BLaER1 treated with 17β-estradiol and CSF1 and Interleukin-3, amounts not matched to agents 10 nM and 100 nM (cell line): ENCODE measurements around the gene MAPKAPK3.

Experiments used
- H3K27ac ChIP-seq, 11 experiments: shearing (Covaris generic); formaldehyde crosslinking; 2 replicates each; pipeline ENCODE4 v1.8.1; 2022
- H3K27me3 ChIP-seq, 11 experiments: shearing (Covaris generic); formaldehyde crosslinking; 2 replicates each; pipeline ENCODE4 v1.8.1; 2022
- H3K36me3 ChIP-seq, 11 experiments: shearing (Covaris generic); formaldehyde crosslinking; 2 replicates each; pipeline ENCODE4 v1.8.1; 2022
- H3K4me1 ChIP-seq, 10 experiments: shearing (Covaris generic); formaldehyde crosslinking; 2 replicates each; pipeline ENCODE4 v1.8.1; 2022
- H3K4me2 ChIP-seq, 11 experiments: shearing (Covaris generic); formaldehyde crosslinking; 2 replicates each; pipeline ENCODE4 v1.8.1; 2022
- H3K4me3 ChIP-seq, 10 experiments: shearing (Covaris generic); formaldehyde crosslinking; 2 replicates each; pipeline ENCODE4 v1.8.1; 2022
- H3K9ac ChIP-seq, 11 experiments: shearing (Covaris generic); formaldehyde crosslinking; 2 replicates each; pipeline ENCODE4 v1.8.1; 2022
- H3K9me3 ChIP-seq, 11 experiments: shearing (Covaris generic); formaldehyde crosslinking; replicated peaks in 1 of 11; 2 replicates each; pipeline ENCODE4 v1.8.1; 2022
- H4K20me1 ChIP-seq, 11 experiments: shearing (Covaris generic); formaldehyde crosslinking; 2 replicates each; pipeline ENCODE4 v1.8.1; 2022
- Cebpa-rat ChIP-seq, 11 experiments: shearing (Covaris generic); IDR thresholded peaks; 2 replicates each; pipeline ENCODE4 v1.8.1; 2022

Gene MAPKAPK3

GRCh38 chr3:50637011-50637410 is 20.1 kb downstream of the MAPKAPK3 start:
- H3K9ac ChIP-seq = peak overlapping the region in 1 of 11 experiments; percentile 45; a peak in 1 of 22 replicates
- peaks cover 25 to 82% (median 43%) of the 10 kb centered on the region in 11 experiments; a peak in 21 of 22 replicates for H3K36me3 ChIP-seq
- H3K27me3 ChIP-seq = no peaks in the 10 kb centered on the region
- no peak overlapping the region for H3K4me3 ChIP-seq
- peak overlapping the region in 3 of 11 experiments; percentile 8 to 45 (median 23); a peak in 2 of 22 replicates for H3K4me2 ChIP-seq
- H3K9me3 ChIP-seq = no peaks in the 10 kb centered on the region
- peaks cover 29 to 59% (median 41%) of the 10 kb centered on the region in 10 experiments for H3K4me1 ChIP-seq
- no peak overlapping the region for H3K27ac ChIP-seq
- no peak for TF ChIP-seq Cebpa-rat (IDR thresholded peaks at IDR 0.05)
- peaks cover 58 to 100% (median 95%) of the 10 kb centered on the region in 11 experiments for H4K20me1 ChIP-seq

- H3K9me3 ChIP-seq = no peaks in the 10 kb centered on the region
- TF ChIP-seq Cebpa-rat (IDR thresholded peaks at IDR 0.05) = no peak
- H3K27ac ChIP-seq = no peak overlapping the region
- H3K36me3 ChIP-seq = peaks cover 31 to 92% (median 52%) of the 10 kb centered on the region in 11 experiments; a peak in 21 of 22 replicates
- peaks cover 50 to 100% (median 85%) of the 10 kb centered on the region in 11 experiments for H4K20me1 ChIP-seq
- peaks cover 20 to 50% (median 31%) of the 10 kb centered on the region in 10 experiments for H3K4me1 ChIP-seq
- no peak overlapping the region for H3K4me3 ChIP-seq
- H3K4me2 ChIP-seq = no peak overlapping the region; a peak in 1 of 22 replicates
- no peaks in the 10 kb centered on the region for H3K27me3 ChIP-seq
- H3K9ac ChIP-seq = no peak overlapping the region; a peak in 1 of 22 replicates
Measured at GRCh38 chr3:50637945-50638344, 21.0 kb downstream of the MAPKAPK3 start.

- no peak overlapping the region for H3K9ac ChIP-seq
- no peak for TF ChIP-seq Cebpa-rat (IDR thresholded peaks at IDR 0.05)
- no peak overlapping the region for H3K27ac ChIP-seq
Measured at GRCh38 chr3:50639055-50639494, 22.1 kb downstream of the MAPKAPK3 start.

GRCh38 chr3:50642382-50642781 is 25.4 kb downstream of the MAPKAPK3 start:
- H4K20me1 ChIP-seq = peaks cover 21 to 100% (median 54%) of the 10 kb centered on the region in 11 experiments
- peaks cover 74 to 99% (median 88%) of the 10 kb centered on the region in 11 experiments for H3K36me3 ChIP-seq
- TF ChIP-seq Cebpa-rat (IDR thresholded peaks at IDR 0.05) = no peak

More at GRCh38 chr3:50639055-50639494, 22.1 kb downstream of the MAPKAPK3 start:
- Histone ChIP-seq H3K4me1 (peaks cover 8 to 38% (median 20%) of the 10 kb centered on the region in 10 experiments), H3K27me3 (no peaks in the 10 kb centered on the region), H3K9me3 (no peaks in the 10 kb centered on the region), H3K4me3 (no peak overlapping the region), H3K36me3 (peaks cover 42 to 95% (median 64%) of the 10 kb centered on the region in 11 experiments), H3K4me2 (no peak overlapping the region), H4K20me1 (peaks cover 38 to 100% (median 78%) of the 10 kb centered on the region in 11 experiments)

GRCh38 chr3:50644561-50644960 is 27.6 kb downstream of the MAPKAPK3 start:
- Histone ChIP-seq H4K20me1 (peaks cover 5 to 100% (median 37%) of the 10 kb centered on the region in 11 experiments; a peak in 19 of 22 replicates), H3K4me3 (no peak overlapping the region), H3K4me1 (peaks cover 0 to 3% (median 0%) of the 10 kb centered on the region in 10 experiments; a peak in 1 of 20 replicates), H3K27ac (no peak overlapping the region), H3K27me3 (no peaks in the 10 kb centered on the region), H3K9ac (no peak overlapping the region), H3K4me2 (no peak overlapping the region), H3K36me3 (peaks cover 84 to 100% (median 98%) of the 10 kb centered on the region in 11 experiments), H3K9me3 (no peaks in the 10 kb centered on the region)
- no peak for TF ChIP-seq Cebpa-rat (IDR thresholded peaks at IDR 0.05)

More at GRCh38 chr3:50642382-50642781, 25.4 kb downstream of the MAPKAPK3 start:
- Histone ChIP-seq H3K4me2 (no peak overlapping the region), H3K9ac (no peak overlapping the region; a peak in 1 of 22 replicates), H3K4me3 (no peak overlapping the region), H3K9me3 (no peaks in the 10 kb centered on the region), H3K4me1 (peaks cover 0 to 8% (median 0%) of the 10 kb centered on the region in 10 experiments; a peak in 1 of 20 replicates), H3K27me3 (no peaks in the 10 kb centered on the region), H3K27ac (no peak overlapping the region)

- H3K4me3 ChIP-seq = no peak overlapping the region
- peaks cover 76 to 100% (median 96%) of the 10 kb centered on the region in 11 experiments for H3K36me3 ChIP-seq
- no peaks in the 10 kb centered on the region for H3K27me3 ChIP-seq
- H4K20me1 ChIP-seq = peaks cover 0 to 100% (median 29%) of the 10 kb centered on the region in 11 experiments; a peak in 19 of 22 replicates
- H3K4me1 ChIP-seq = peaks cover 0 to 4% (median 0%) of the 10 kb centered on the region in 10 experiments; a peak in 1 of 20 replicates
- H3K9me3 ChIP-seq = no peaks in the 10 kb centered on the region
- H3K9ac ChIP-seq = no peak overlapping the region
- no peak overlapping the region for H3K4me2 ChIP-seq
- H3K27ac ChIP-seq = no peak overlapping the region
- no peak for TF ChIP-seq Cebpa-rat (IDR thresholded peaks at IDR 0.05)
Measured at GRCh38 chr3:50645378-50645777, 28.4 kb downstream of the MAPKAPK3 start.

GRCh38 chr3:50648313-50648712 is 31.4 kb downstream of the MAPKAPK3 start:
- Histone ChIP-seq H3K9me3 (no peaks in the 10 kb centered on the region), H4K20me1 (peaks cover 0 to 98% (median 20%) of the 10 kb centered on the region in 11 experiments; a peak in 14 of 22 replicates), H3K4me3 (no peak overlapping the region), H3K27me3 (no peaks in the 10 kb centered on the region), H3K4me2 (no peak overlapping the region), H3K4me1 (peaks cover 0 to 4% (median 0%) of the 10 kb centered on the region in 10 experiments; a peak in 1 of 20 replicates), H3K27ac (no peak overlapping the region), H3K9ac (0 out of 22 replicates have a peak overlapping the region, but pooled peaks of 2 of the 11 experiments have one; percentile 15 to 21), H3K36me3 (peaks cover 48 to 83% (median 70%) of the 10 kb centered on the region in 11 experiments)
- no peak for TF ChIP-seq Cebpa-rat (IDR thresholded peaks at IDR 0.05)

- peak overlapping the region in 3 of 11 experiments; percentile 4 to 21 (median 11); a peak in 2 of 22 replicates for H3K9ac ChIP-seq
- no peak overlapping the region for H3K4me2 ChIP-seq
- H3K27me3 ChIP-seq = no peaks in the 10 kb centered on the region
- no peaks in the 10 kb centered on the region for H3K9me3 ChIP-seq
- H3K36me3 ChIP-seq = peaks cover 41 to 77% (median 64%) of the 10 kb centered on the region in 11 experiments
- no peak overlapping the region for H3K4me3 ChIP-seq
- peaks cover 0 to 93% (median 15%) of the 10 kb centered on the region in 11 experiments; a peak in 14 of 22 replicates for H4K20me1 ChIP-seq
- no peak for TF ChIP-seq Cebpa-rat (IDR thresholded peaks at IDR 0.05)
- H3K27ac ChIP-seq = no peak overlapping the region
- H3K4me1 ChIP-seq = peaks cover 0 to 4% (median 0%) of the 10 kb centered on the region in 10 experiments; a peak in 1 of 20 replicates
Measured at GRCh38 chr3:50648944-50649343, 32.0 kb downstream of the MAPKAPK3 start.

- peaks cover 36 to 71% (median 58%) of the 10 kb centered on the region in 11 experiments for H3K36me3 ChIP-seq
- no peak overlapping the region for H3K4me3 ChIP-seq
- TF ChIP-seq Cebpa-rat (IDR thresholded peaks at IDR 0.05) = no peak
- peaks cover 0 to 89% (median 15%) of the 10 kb centered on the region in 11 experiments; a peak in 13 of 22 replicates for H4K20me1 ChIP-seq
- peaks cover 0 to 4% (median 0%) of the 10 kb centered on the region in 10 experiments; a peak in 1 of 20 replicates for H3K4me1 ChIP-seq
- no peaks in the 10 kb centered on the region for H3K27me3 ChIP-seq
- no peak overlapping the region for H3K27ac ChIP-seq
- peak overlapping the region in 2 of 11 experiments; percentile 4 to 11; a peak in 1 of 22 replicates for H3K9ac ChIP-seq
- H3K4me2 ChIP-seq = no peak overlapping the region
- no peaks in the 10 kb centered on the region for H3K9me3 ChIP-seq
Measured at GRCh38 chr3:50649451-50649931, 32.5 kb downstream of the MAPKAPK3 start.
